SK-N-SH (cell line): Measurements from ENCODE around the gene CRIM1. TPM values are rescaled to one million over a fixed set of nuclear protein-coding genes. Genes with fewer than 3 reads are reported as not detected.

Experiments used
- CTCF ChIA-PET: fragments of 300-600, 350-600 bp; formaldehyde crosslinking; extraction: SDS; loops from one replicate; lab custom pipeline; 2021; lab: Yijun Ruan, JAX
- POLR2A ChIA-PET: fragments of 350-600 bp; sonication (Branson Sonifier 250); formaldehyde crosslinking; extraction: SDS; loops from one replicate; lab custom pipeline; 2020; ENCODE audit warnings: antibody characterized with exemption, inconsistent platforms; lab: Yijun Ruan, JAX
- DNase-seq: peaks from one replicate; pipeline ENCODE4 v3.0.0; 2012
- H2AFZ ChIP-seq: fragments of 200-600 bp; sonication (generic); 2 replicates; pipeline ENCODE4 v1.8.1; 2016; ENCODE audit warnings: antibody characterized with exemption, mild to moderate bottlenecking, low read depth
- H3F3A ChIP-seq: fragments of 200-600 bp; sonication (generic); replicated peaks from 2 replicates; pipeline ENCODE3; 2016; ENCODE audit warnings: antibody characterized with exemption, mild to moderate bottlenecking; ENCODE audit not compliant: insufficient read depth
- H3K27ac ChIP-seq, 2 experiments: fragments of 200-500 bp in 1 of 2; fragments of 200-600 bp in 1 of 2; sonication (Bioruptor generic) in 1 of 2; sonication (generic), shearing (Covaris generic) in 1 of 2; 2 replicates each; pipeline versions ENCODE4 v1.5.1 to v1.6.1; 2014 to 2016; ENCODE audit warnings: low read depth in 2 of 2, inconsistent platforms in 1 of 2, low read length in 1 of 2, mild to moderate bottlenecking in 1 of 2, mixed read lengths in 1 of 2
- H3K27me3 ChIP-seq: fragments of 200-600 bp; sonication (generic), shearing (Covaris generic); 2 replicates; pipeline ENCODE4 v1.6.1; 2016; ENCODE audit warnings: mixed run types; ENCODE audit not compliant: insufficient read depth
- H3K36me3 ChIP-seq, 2 experiments: fragments of 200-500 bp in 1 of 2; fragments of 200-600 bp in 1 of 2; sonication (Bioruptor generic) in 1 of 2; sonication (generic) in 1 of 2; replicated peaks in 1 of 2; 2 replicates each; pipeline versions ENCODE3 to v1.5.1; 2014 to 2016; ENCODE audit warnings: low read length in 1 of 2, mild to moderate bottlenecking in 1 of 2; ENCODE audit not compliant: insufficient read depth in 2 of 2, control insufficient read depth in 1 of 2
- H3K4me1 ChIP-seq, 2 experiments: fragments of 200-500 bp in 1 of 2; fragments of 200-600 bp in 1 of 2; sonication (Bioruptor generic) in 1 of 2; sonication (generic), shearing (Covaris generic) in 1 of 2; 2 replicates each; pipeline versions ENCODE4 v1.5.1 to v1.6.1; 2014 to 2016; ENCODE audit warnings: low read depth in 1 of 2, low read length in 1 of 2, mixed run types in 1 of 2; ENCODE audit not compliant: insufficient read depth in 2 of 2, control insufficient read depth in 1 of 2
- H3K4me2 ChIP-seq: fragments of 200-600 bp; sonication (generic), shearing (Covaris generic); 2 replicates; pipeline ENCODE4 v1.6.1; 2017; ENCODE audit warnings: mixed run types
- H3K4me3 ChIP-seq, 2 experiments: fragments of 200-500 bp in 1 of 2; fragments of 200-600 bp in 1 of 2; sonication (Bioruptor generic) in 1 of 2; sonication (generic), shearing (Covaris generic) in 1 of 2; 2 replicates each; pipeline versions ENCODE4 v1.5.1 to v1.8.1; 2014 to 2016; ENCODE audit warnings: low read depth in 2 of 2, inconsistent platforms in 1 of 2, low read length in 1 of 2, mild to moderate bottlenecking in 1 of 2, mixed read lengths in 1 of 2, moderate library complexity in 1 of 2
- H3K79me2 ChIP-seq: fragments of 200-600 bp; sonication (generic); 2 replicates; pipeline ENCODE4 v1.8.1; 2017; ENCODE audit warnings: mild to moderate bottlenecking; ENCODE audit not compliant: insufficient read depth
- H3K9ac ChIP-seq: fragments of 200-600 bp; sonication (generic); 2 replicates; pipeline ENCODE4 v1.6.1; 2017; ENCODE audit warnings: mixed run types
- H3K9me2 ChIP-seq: fragments of 200-600 bp; sonication (generic); 2 replicates; pipeline ENCODE4 v1.6.1; 2017; ENCODE audit warnings: mixed run types
- H3K9me3 ChIP-seq: fragments of 200-600 bp; sonication (generic); 2 replicates; pipeline ENCODE4 v1.6.1; 2017; ENCODE audit warnings: mixed run types, mild to moderate bottlenecking, moderate library complexity
- H4K20me1 ChIP-seq: fragments of 200-600 bp; sonication (generic); 2 replicates; pipeline ENCODE4 v1.6.1; 2017; ENCODE audit warnings: mild to moderate bottlenecking, mixed run types; ENCODE audit not compliant: insufficient read depth
- CHD2 ChIP-seq: fragments of 150-350 bp; IDR thresholded peaks from 2 replicates; pipeline ENCODE4 v1.6.1; 2018; ENCODE audit warnings: low read length; ENCODE audit not compliant: partially characterized antibody
- ELF1 ChIP-seq: IDR thresholded peaks from 2 replicates; pipeline ENCODE4 v1.4.0; 2012
- EZH2phosphoT487 ChIP-seq: fragments of 200-600 bp; sonication (generic); IDR thresholded peaks from 2 replicates; pipeline ENCODE4 v1.6.1; 2017; ENCODE audit warnings: low read depth, mixed run types, mild to moderate bottlenecking, antibody characterized with exemption, moderate library complexity, borderline replicate concordance
- FOSL2 ChIP-seq: IDR thresholded peaks from 2 replicates; pipeline ENCODE4 v1.4.0; 2012; ENCODE audit warnings: low read depth, mild to moderate bottlenecking, moderate library complexity, borderline replicate concordance
- FOXJ3 ChIP-seq: sonication (generic); formaldehyde crosslinking; IDR thresholded peaks from 2 replicates; pipeline ENCODE4 v1.5.1; 2020; ENCODE audit warnings: mild to moderate bottlenecking, missing genetic modification reagents
- GABPA ChIP-seq: IDR thresholded peaks from 2 replicates; pipeline ENCODE4 v1.4.0; 2012; ENCODE audit warnings: low read depth, mild to moderate bottlenecking
- GATA2 ChIP-seq: sonication (generic); formaldehyde crosslinking; IDR thresholded peaks from 2 replicates; pipeline ENCODE4 v1.5.0; 2020; ENCODE audit warnings: mild to moderate bottlenecking, missing genetic modification reagents
- JUND ChIP-seq: IDR thresholded peaks from 2 replicates; pipeline ENCODE4 v1.4.0; 2012
- MAX ChIP-seq: IDR thresholded peaks from 2 replicates; pipeline ENCODE4 v1.4.0; 2012; ENCODE audit warnings: low read depth
- MEF2A ChIP-seq: IDR thresholded peaks from 2 replicates; pipeline ENCODE4 v1.4.0; 2012; ENCODE audit warnings: low read depth, borderline replicate concordance
- NFIC ChIP-seq: IDR thresholded peaks from 2 replicates; pipeline ENCODE4 v1.4.0; 2012; ENCODE audit warnings: borderline replicate concordance
- PBX3 ChIP-seq: IDR thresholded peaks from 2 replicates; pipeline ENCODE4; 2012
- POLR2AphosphoS5 ChIP-seq: IDR thresholded peaks from 2 replicates; pipeline ENCODE4 v1.6.1; 2012; ENCODE audit warnings: low read depth, low read length
- RAD21 ChIP-seq: IDR thresholded peaks from 2 replicates; pipeline ENCODE4 v1.6.1; 2012; ENCODE audit warnings: mild to moderate bottlenecking, low read length
- RFX5 ChIP-seq: IDR thresholded peaks from 2 replicates; pipeline ENCODE4 v1.6.1; 2012; ENCODE audit warnings: mild to moderate bottlenecking, improper control_type of control experiment, low read length
- RXRA ChIP-seq: IDR thresholded peaks from 2 replicates; pipeline ENCODE4 v1.4.0; 2012; ENCODE audit warnings: low read depth, mild to moderate bottlenecking, borderline replicate concordance
- SIN3A ChIP-seq: IDR thresholded peaks from 2 replicates; pipeline ENCODE4 v1.6.1; 2012; ENCODE audit warnings: low read depth, mild to moderate bottlenecking, low read length, moderate library complexity, borderline replicate concordance
- TAF1 ChIP-seq: IDR thresholded peaks from 2 replicates; pipeline ENCODE4 v1.6.1; 2012; ENCODE audit warnings: low read depth, mild to moderate bottlenecking, low read length, moderate library complexity, borderline replicate concordance
- TEAD4 ChIP-seq: IDR thresholded peaks from 2 replicates; pipeline ENCODE4 v1.4.0; 2012; ENCODE audit warnings: mild to moderate bottlenecking, borderline replicate concordance; ENCODE audit not compliant: insufficient read depth
- USF1 ChIP-seq: IDR thresholded peaks from 2 replicates; pipeline ENCODE4 v1.4.0; 2012; ENCODE audit warnings: low read depth, borderline replicate concordance
- USF2 ChIP-seq: fragments of 150-350 bp; IDR thresholded peaks from 2 replicates; pipeline ENCODE4 v1.6.1; 2017; ENCODE audit warnings: antibody characterized with exemption, low read length, low read depth, borderline replicate concordance
- YY1 ChIP-seq: IDR thresholded peaks from 2 replicates; pipeline ENCODE4 v1.4.0; 2012; ENCODE audit warnings: low read depth, mild to moderate bottlenecking
- WGBS: methylation state at CpG from one replicate; pipeline ENCODE4 v1.1.6; 2017; ENCODE audit warnings: low lambda C conversion rate; 5-methylcytosine and 5-hydroxymethylcytosine counted together
- polyA plus RNA-seq, 3 experiments: library from polyadenylated mRNA; depleted of rRNA; stranded (reverse); fragments of >200 nt; gene quantifications; 2 replicates each; pipeline ENCODE4 v1.2.3, GENCODE V29; 2012

The CRIM1 gene
- polyA plus RNA-seq, 1 of the 3 experiments (the other 2 are of a cell fraction), result 244 TPM

GRCh38 chr2:36329746-36330472 is 25.7 kb upstream of the CRIM1 start:
- Histone ChIP-seq H4K20me1 (no peaks in the 10 kb centered on the region), H3K79me2 (no peaks in the 10 kb centered on the region), H3K36me3 (no peaks in the 10 kb centered on the region), H3K9me3 (no peaks in the 10 kb centered on the region), H3K4me3 (no peak overlapping the region)
- CTCF ChIA-PET, result interaction anchor here (0.7 to 1.2 kb wide), 3 partner anchors 10 to 37 kb away, joined by 3 read pairs; no protein-coding TSS in a partner anchor
- 0 out of 2 replicates have a peak, but pooled peaks have one; percentile 23 for TF ChIP-seq NFIC
- TF ChIP-seq PBX3, result peak; percentile 33; the same call in 1 of the 2 replicates
- no peak for TF ChIP-seq GATA2 (CRISPR knock-in tag)
- TF ChIP-seq, all 33 proteins: peak for 2
- H3K9ac ChIP-seq, result no peak overlapping the region
- POLR2A ChIA-PET, result no interaction called here
- no peaks in the 10 kb centered on the region for H3F3A ChIP-seq
- DNase-seq, result no peak
- H3K27ac ChIP-seq, result peak overlapping the region in 1 of 2 experiments; percentile 7; a peak in 2 of 4 replicates
- no peak overlapping the region for H3K4me2 ChIP-seq
- H3K4me1 ChIP-seq, result no peaks in the 10 kb centered on the region; a peak in 1 of 4 replicates
- WGBS, result 24% methylated on average over 4 of the region's 4 CpGs
- no peaks in the 10 kb centered on the region for H3K9me2 ChIP-seq
- H2AFZ ChIP-seq, result no peak overlapping the region
- H3K27me3 ChIP-seq, result no peaks in the 10 kb centered on the region

GRCh38 chr2:36330473-36331395 is 24.8 kb upstream of the CRIM1 start:
- no peaks in the 10 kb centered on the region for H4K20me1 ChIP-seq
- no peaks in the 10 kb centered on the region for H3K27me3 ChIP-seq
- WGBS, result 68% methylated on average over 3 of the region's 3 CpGs
- H3K9ac ChIP-seq, result no peak overlapping the region
- H3K9me2 ChIP-seq, result no peaks in the 10 kb centered on the region
- no peak for DNase-seq
- peak overlapping the region in 1 of 2 experiments; percentile 2; a peak in 2 of 4 replicates for H3K27ac ChIP-seq
- no peaks in the 10 kb centered on the region for H3K36me3 ChIP-seq
- no peaks in the 10 kb centered on the region for H3F3A ChIP-seq
- no peaks in the 10 kb centered on the region for H3K9me3 ChIP-seq
- H3K4me3 ChIP-seq, result no peak overlapping the region
- no peak overlapping the region for H3K4me2 ChIP-seq
- H2AFZ ChIP-seq, result no peak overlapping the region; the same call in 1 of the 2 replicates
- POLR2A ChIA-PET, result no interaction called here
- no peaks in the 10 kb centered on the region for H3K79me2 ChIP-seq
- TF ChIP-seq EZH2phosphoT487 (no peak), FOSL2 (no peak), YY1 (no peak), USF1 (no peak), ELF1 (no peak), MAX (no peak), FOXJ3 (no peak), RFX5 (no peak), TAF1 (no peak), RAD21 (no peak), TEAD4 (no peak), CHD2 (no peak), USF2 (no peak), RXRA (no peak), GABPA (no peak), JUND (no peak), SIN3A (no peak), POLR2AphosphoS5 (no peak), MEF2A (no peak)
- H3K4me1 ChIP-seq, result no peaks in the 10 kb centered on the region; a peak in 1 of 4 replicates
- CTCF ChIA-PET, result interaction anchor here (1.2 kb wide), 1 partner anchor 9 kb away, joined by 3 read pairs; no protein-coding TSS in a partner anchor
